ENCODE measurements around the gene PRKN.

PRKN gene

DNA sequence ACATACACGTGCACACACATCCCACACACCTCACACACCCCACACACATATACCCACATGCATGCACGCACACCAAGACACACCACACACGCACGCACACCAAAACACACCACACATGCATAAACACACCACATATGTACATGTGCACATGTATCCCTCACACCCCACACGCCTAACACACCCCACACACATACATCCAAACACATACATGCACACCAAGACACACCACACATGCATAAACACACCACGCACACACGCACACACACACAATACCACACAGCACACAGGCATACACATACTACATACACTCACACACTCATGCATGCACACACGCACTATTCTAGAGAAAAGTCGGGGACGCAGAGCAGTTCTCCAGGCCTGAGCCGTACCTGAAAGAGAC is 671.5 kb downstream of the PRKN start:
- H3K27me3 ChIP-seq (ENCODE audit: insufficient read depth, poor library complexity, severe bottlenecking): no peaks in the 10 kb centered on the region
- DNase-seq (ENCODE audit: low read depth in 1 of 2, low spot score in 1 of 2): no peak
- no peak overlapping the region for H3K27ac ChIP-seq (replicated peaks)
- H3K4me3 ChIP-seq (replicated peaks; ENCODE audit: insufficient read depth, low read length): no peak overlapping the region
- TF ChIP-seq, protein P1, sequence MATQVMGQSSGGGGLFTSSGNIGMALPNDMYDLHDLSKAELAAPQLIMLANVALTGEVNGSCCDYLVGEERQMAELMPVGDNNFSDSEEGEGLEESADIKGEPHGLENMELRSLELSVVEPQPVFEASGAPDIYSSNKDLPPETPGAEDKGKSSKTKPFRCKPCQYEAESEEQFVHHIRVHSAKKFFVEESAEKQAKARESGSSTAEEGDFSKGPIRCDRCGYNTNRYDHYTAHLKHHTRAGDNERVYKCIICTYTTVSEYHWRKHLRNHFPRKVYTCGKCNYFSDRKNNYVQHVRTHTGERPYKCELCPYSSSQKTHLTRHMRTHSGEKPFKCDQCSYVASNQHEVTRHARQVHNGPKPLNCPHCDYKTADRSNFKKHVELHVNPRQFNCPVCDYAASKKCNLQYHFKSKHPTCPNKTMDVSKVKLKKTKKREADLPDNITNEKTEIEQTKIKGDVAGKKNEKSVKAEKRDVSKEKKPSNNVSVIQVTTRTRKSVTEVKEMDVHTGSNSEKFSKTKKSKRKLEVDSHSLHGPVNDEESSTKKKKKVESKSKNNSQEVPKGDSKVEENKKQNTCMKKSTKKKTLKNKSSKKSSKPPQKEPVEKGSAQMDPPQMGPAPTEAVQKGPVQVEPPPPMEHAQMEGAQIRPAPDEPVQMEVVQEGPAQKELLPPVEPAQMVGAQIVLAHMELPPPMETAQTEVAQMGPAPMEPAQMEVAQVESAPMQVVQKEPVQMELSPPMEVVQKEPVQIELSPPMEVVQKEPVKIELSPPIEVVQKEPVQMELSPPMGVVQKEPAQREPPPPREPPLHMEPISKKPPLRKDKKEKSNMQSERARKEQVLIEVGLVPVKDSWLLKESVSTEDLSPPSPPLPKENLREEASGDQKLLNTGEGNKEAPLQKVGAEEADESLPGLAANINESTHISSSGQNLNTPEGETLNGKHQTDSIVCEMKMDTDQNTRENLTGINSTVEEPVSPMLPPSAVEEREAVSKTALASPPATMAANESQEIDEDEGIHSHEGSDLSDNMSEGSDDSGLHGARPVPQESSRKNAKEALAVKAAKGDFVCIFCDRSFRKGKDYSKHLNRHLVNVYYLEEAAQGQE (IDR thresholded peaks at IDR 0.05; ENCODE audit: insufficient replicate concordance, low read depth): no peak
- TF ChIP-seq SPI1 (IDR thresholded peaks at IDR 0.05; ENCODE audit: borderline replicate concordance, low read depth) (no peak), POLR2AphosphoS5 (IDR thresholded peaks at IDR 0.05; ENCODE audit: low read depth) (no peak), GABPA (IDR thresholded peaks at IDR 0.05; ENCODE audit: low read depth) (no peak)
- TF ChIP-seq, protein P2, sequence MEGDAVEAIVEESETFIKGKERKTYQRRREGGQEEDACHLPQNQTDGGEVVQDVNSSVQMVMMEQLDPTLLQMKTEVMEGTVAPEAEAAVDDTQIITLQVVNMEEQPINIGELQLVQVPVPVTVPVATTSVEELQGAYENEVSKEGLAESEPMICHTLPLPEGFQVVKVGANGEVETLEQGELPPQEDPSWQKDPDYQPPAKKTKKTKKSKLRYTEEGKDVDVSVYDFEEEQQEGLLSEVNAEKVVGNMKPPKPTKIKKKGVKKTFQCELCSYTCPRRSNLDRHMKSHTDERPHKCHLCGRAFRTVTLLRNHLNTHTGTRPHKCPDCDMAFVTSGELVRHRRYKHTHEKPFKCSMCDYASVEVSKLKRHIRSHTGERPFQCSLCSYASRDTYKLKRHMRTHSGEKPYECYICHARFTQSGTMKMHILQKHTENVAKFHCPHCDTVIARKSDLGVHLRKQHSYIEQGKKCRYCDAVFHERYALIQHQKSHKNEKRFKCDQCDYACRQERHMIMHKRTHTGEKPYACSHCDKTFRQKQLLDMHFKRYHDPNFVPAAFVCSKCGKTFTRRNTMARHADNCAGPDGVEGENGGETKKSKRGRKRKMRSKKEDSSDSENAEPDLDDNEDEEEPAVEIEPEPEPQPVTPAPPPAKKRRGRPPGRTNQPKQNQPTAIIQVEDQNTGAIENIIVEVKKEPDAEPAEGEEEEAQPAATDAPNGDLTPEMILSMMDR (IDR thresholded peaks at IDR 0.05; ENCODE audit: insufficient read depth, low read length): no peak

DNA sequence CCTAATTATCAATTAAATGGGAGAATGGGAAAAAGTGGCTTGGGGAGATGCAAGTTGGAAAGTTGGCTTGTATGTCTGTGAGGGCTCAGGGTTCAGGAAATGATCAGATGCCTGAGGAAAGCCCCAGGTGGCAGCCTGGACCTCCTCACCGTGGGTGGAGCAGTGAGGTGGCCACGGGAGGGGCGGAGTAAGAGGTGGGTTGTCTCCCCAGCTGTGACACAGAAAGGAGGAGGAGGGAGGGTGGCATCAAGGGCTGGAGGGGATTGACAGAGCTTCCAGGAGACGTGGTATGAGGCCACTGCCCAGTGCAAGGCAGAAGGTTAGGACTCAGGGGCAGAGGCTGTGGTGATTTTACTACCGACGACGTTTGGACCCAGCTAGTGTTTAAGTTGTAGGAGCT is 672.2 kb downstream of the PRKN start:
- TF ChIP-seq, protein P2 (IDR thresholded peaks at IDR 0.05; ENCODE audit: insufficient read depth, low read length): no peak
- TF ChIP-seq SPI1 (IDR thresholded peaks at IDR 0.05; ENCODE audit: borderline replicate concordance, low read depth) (no peak), GABPA (IDR thresholded peaks at IDR 0.05; ENCODE audit: low read depth) (no peak)
- TF ChIP-seq, protein P1 (IDR thresholded peaks at IDR 0.05; ENCODE audit: insufficient replicate concordance, low read depth): no peak
- Histone ChIP-seq H3K27ac (replicated peaks) (no peak overlapping the region), H3K27me3 (ENCODE audit: insufficient read depth, poor library complexity, severe bottlenecking) (no peaks in the 10 kb centered on the region), H3K4me3 (replicated peaks; ENCODE audit: insufficient read depth, low read length) (no peak overlapping the region)
- no peak for DNase-seq (ENCODE audit: low read depth in 1 of 2, low spot score in 1 of 2)

DNA sequence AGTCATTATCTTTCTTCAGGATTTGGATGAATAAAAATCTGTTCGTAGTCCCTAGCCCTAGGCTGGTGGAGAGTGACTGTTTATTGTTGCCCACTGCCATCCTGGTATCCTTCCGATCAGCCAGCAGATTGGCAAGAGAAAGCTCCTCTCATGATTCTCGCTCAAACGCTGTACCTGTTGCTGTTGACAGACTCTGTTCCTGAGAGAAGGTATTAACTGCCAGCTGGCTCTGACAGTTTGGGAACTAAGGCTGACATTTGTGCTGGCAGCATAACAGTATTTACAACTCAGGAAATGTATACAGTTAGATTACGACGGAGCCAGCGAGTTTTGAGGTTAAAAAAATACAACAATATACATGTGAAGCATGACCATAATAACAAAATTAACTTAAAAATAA is 674.5 kb downstream of the PRKN start:
- Histone ChIP-seq H3K27me3 (ENCODE audit: insufficient read depth, poor library complexity, severe bottlenecking) (no peaks in the 10 kb centered on the region), H3K27ac (replicated peaks) (no peak overlapping the region), H3K4me3 (replicated peaks; ENCODE audit: insufficient read depth, low read length) (no peak overlapping the region)
- TF ChIP-seq POLR2AphosphoS5 (IDR thresholded peaks at IDR 0.05; ENCODE audit: low read depth) (no peak), GABPA (IDR thresholded peaks at IDR 0.05; ENCODE audit: low read depth) (no peak), SPI1 (IDR thresholded peaks at IDR 0.05; ENCODE audit: borderline replicate concordance, low read depth) (no peak)
- TF ChIP-seq, protein P2 (IDR thresholded peaks at IDR 0.05; ENCODE audit: insufficient read depth, low read length): no peak
- TF ChIP-seq, protein P1 (IDR thresholded peaks at IDR 0.05; ENCODE audit: insufficient replicate concordance, low read depth): no peak
- DNase-seq (ENCODE audit: low read depth in 1 of 2, low spot score in 1 of 2): no peak
